Measurements from ENCODE around the gene PIP5K1C. TPM values are rescaled to one million over a fixed set of nuclear protein-coding genes. Genes with fewer than 3 reads are reported as not detected.
A peak's percentile ranks its signal among the peaks of the same experiment; 100 is the strongest.

PIP5K1C gene
- total and polyA plus RNA-seq, 9 of the 15 experiments (the other 6 are each of a cell fraction or from before 2014, with no cell fraction given) = 0.38 to 22.1 (median 4.1) TPM

DNA sequence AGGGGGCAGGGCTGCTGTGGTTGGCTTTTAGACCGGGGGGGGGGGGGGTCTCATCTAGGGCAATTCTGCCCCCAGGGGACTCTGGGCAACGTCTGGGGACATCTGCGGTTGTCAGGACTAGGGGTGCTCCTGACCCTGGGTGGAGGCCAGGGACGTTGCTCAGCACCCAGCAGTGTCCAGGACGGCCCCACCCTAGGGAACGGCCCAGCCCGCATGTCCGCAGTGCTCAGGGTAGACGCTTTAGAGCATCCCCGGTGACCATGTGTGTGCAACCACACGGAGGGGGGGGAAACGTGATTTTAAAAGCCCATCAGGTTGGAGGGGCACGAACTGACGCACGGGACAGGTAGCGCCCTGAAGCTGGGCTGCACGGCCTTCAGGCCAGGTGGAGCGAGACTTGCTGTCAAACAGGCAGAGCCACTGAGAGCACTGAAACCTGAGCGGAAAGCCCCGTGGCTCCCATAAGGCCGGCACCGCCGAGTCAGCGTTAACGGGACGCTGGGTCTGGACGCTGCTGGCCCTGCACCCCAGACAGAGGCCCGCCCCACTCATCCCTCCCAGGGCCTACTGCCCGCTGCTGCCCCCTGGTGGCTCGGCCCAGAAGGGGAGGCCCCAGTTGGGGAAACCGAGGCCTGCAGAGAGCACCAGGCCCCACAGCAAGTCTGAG, 82.0 kb downstream of the PIP5K1C start (continued):
- TF ChIP-seq, protein P1, sequence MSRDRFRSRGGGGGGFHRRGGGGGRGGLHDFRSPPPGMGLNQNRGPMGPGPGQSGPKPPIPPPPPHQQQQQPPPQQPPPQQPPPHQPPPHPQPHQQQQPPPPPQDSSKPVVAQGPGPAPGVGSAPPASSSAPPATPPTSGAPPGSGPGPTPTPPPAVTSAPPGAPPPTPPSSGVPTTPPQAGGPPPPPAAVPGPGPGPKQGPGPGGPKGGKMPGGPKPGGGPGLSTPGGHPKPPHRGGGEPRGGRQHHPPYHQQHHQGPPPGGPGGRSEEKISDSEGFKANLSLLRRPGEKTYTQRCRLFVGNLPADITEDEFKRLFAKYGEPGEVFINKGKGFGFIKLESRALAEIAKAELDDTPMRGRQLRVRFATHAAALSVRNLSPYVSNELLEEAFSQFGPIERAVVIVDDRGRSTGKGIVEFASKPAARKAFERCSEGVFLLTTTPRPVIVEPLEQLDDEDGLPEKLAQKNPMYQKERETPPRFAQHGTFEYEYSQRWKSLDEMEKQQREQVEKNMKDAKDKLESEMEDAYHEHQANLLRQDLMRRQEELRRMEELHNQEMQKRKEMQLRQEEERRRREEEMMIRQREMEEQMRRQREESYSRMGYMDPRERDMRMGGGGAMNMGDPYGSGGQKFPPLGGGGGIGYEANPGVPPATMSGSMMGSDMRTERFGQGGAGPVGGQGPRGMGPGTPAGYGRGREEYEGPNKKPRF (IDR thresholded peaks at IDR 0.05; ENCODE audit: low read depth, low read length) = no peak
- TF ChIP-seq CBFB (CRISPR knock-in tag; IDR thresholded peaks at IDR 0.05) (no peak), GTF2F1 (IDR thresholded peaks at IDR 0.05; ENCODE audit: low read depth, low read length) (no peak), POLR2G (IDR thresholded peaks at IDR 0.05; ENCODE audit: low read depth, low read length) (peak; percentile 58), PURB (CRISPR knock-in tag; IDR thresholded peaks at IDR 0.05; ENCODE audit: low read depth) (no peak), NR3C1 (CRISPR knock-in tag; IDR thresholded peaks at IDR 0.05) (no peak), ZEB2 (IDR thresholded peaks at IDR 0.05) (no peak), POLR2A (conservative IDR thresholded peaks at IDR 0.05) (no peak), SMARCA5 (IDR thresholded peaks at IDR 0.05) (no peak), RUNX1 (IDR thresholded peaks at IDR 0.05; ENCODE audit: low read depth) (no peak), TCFL5 (CRISPR knock-in tag; conservative IDR thresholded peaks at IDR 0.05) (no peak), MAFF (IDR thresholded peaks at IDR 0.05; ENCODE audit: low read length) (no peak), HNRNPH1 (optimal IDR thresholded peaks at IDR 0.05; ENCODE audit: low read depth, low read length) (no peak), ZNF3 (CRISPR knock-in tag; IDR thresholded peaks at IDR 0.05) (no peak), CBFA2T3 (IDR thresholded peaks at IDR 0.05) (no peak), NFXL1 (CRISPR knock-in tag; IDR thresholded peaks at IDR 0.05) (no peak), C11orf30 (IDR thresholded peaks at IDR 0.05; ENCODE audit: low read depth) (peak; percentile 97), ZFP36 (IDR thresholded peaks at IDR 0.05; ENCODE audit: low read depth, low read length, partially characterized antibody) (peak; percentile 41), U2AF1 (optimal IDR thresholded peaks at IDR 0.05; ENCODE audit: low read depth, low read length) (no peak), TARDBP (IDR thresholded peaks at IDR 0.05) (no peak)
- TF ChIP-seq, protein P2, sequence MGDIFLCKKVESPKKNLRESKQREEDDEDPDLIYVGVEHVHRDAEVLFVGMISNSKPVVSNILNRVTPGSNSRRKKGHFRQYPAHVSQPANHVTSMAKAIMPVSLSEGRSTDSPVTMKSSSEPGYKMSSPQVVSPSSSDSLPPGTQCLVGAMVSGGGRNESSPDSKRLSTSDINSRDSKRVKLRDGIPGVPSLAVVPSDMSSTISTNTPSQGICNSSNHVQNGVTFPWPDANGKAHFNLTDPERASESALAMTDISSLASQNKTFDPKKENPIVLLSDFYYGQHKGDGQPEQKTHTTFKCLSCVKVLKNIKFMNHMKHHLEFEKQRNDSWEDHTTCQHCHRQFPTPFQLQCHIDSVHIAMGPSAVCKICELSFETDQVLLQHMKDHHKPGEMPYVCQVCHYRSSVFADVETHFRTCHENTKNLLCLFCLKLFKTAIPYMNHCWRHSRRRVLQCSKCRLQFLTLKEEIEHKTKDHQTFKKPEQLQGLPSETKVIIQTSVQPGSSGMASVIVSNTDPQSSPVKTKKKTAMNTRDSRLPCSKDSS (IDR thresholded peaks at IDR 0.05; ENCODE audit: low read depth, partially characterized antibody) = no peak
- TF ChIP-seq, protein P3, sequence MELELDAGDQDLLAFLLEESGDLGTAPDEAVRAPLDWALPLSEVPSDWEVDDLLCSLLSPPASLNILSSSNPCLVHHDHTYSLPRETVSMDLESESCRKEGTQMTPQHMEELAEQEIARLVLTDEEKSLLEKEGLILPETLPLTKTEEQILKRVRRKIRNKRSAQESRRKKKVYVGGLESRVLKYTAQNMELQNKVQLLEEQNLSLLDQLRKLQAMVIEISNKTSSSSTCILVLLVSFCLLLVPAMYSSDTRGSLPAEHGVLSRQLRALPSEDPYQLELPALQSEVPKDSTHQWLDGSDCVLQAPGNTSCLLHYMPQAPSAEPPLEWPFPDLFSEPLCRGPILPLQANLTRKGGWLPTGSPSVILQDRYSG (tag; conservative IDR thresholded peaks at IDR 0.05; ENCODE audit: low read depth) = no peak
- TF ChIP-seq, protein P4, sequence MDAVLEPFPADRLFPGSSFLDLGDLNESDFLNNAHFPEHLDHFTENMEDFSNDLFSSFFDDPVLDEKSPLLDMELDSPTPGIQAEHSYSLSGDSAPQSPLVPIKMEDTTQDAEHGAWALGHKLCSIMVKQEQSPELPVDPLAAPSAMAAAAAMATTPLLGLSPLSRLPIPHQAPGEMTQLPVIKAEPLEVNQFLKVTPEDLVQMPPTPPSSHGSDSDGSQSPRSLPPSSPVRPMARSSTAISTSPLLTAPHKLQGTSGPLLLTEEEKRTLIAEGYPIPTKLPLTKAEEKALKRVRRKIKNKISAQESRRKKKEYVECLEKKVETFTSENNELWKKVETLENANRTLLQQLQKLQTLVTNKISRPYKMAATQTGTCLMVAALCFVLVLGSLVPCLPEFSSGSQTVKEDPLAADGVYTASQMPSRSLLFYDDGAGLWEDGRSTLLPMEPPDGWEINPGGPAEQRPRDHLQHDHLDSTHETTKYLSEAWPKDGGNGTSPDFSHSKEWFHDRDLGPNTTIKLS (IDR thresholded peaks at IDR 0.05; ENCODE audit: borderline replicate concordance, low read depth) = no peak
- TF ChIP-seq, protein P5, sequence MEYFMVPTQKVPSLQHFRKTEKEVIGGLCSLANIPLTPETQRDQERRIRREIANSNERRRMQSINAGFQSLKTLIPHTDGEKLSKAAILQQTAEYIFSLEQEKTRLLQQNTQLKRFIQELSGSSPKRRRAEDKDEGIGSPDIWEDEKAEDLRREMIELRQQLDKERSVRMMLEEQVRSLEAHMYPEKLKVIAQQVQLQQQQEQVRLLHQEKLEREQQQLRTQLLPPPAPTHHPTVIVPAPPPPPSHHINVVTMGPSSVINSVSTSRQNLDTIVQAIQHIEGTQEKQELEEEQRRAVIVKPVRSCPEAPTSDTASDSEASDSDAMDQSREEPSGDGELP (CRISPR knock-in tag; IDR thresholded peaks at IDR 0.05; ENCODE audit: borderline replicate concordance) = peak; percentile 60; the same call in 1 of the 2 replicates
